Glutamatergic neuron (in vitro differentiated cells): Measurements from ENCODE around the gene ZMIZ1. TPM values are rescaled to one million over a fixed set of nuclear protein-coding genes. Genes with fewer than 3 reads are reported as not detected.
A peak's percentile ranks its signal among the peaks of the same experiment; 100 is the strongest.

Experiments used
- DNase-seq: peaks from one replicate; pipeline ENCODE4 v3.0.0; 2022
- H3K27ac Mint-ChIP-seq: one replicate; pipeline ENCODE4 v1.8.0; 2020; ENCODE audit warnings: mild to moderate bottlenecking, mixed read lengths, inconsistent platforms; ENCODE audit not compliant: unreplicated experiment
- H3K27me3 Mint-ChIP-seq: one replicate; pipeline ENCODE4 v1.8.0; 2020; ENCODE audit warnings: mild to moderate bottlenecking, moderate library complexity, mixed read lengths, inconsistent platforms; ENCODE audit not compliant: unreplicated experiment
- H3K36me3 Mint-ChIP-seq: one replicate; pipeline ENCODE4 v1.8.0; 2020; ENCODE audit warnings: mild to moderate bottlenecking, mixed read lengths, inconsistent platforms; ENCODE audit not compliant: unreplicated experiment
- H3K4me1 Mint-ChIP-seq: one replicate; pipeline ENCODE4 v1.8.0; 2020; ENCODE audit warnings: mild to moderate bottlenecking, low read depth, mixed read lengths, inconsistent platforms; ENCODE audit not compliant: unreplicated experiment
- H3K4me3 Mint-ChIP-seq: one replicate; pipeline ENCODE4 v1.8.0; 2020; ENCODE audit warnings: mild to moderate bottlenecking, mixed read lengths, inconsistent platforms; ENCODE audit not compliant: unreplicated experiment
- H3K9me3 Mint-ChIP-seq: one replicate; pipeline ENCODE4 v1.8.0; 2020; ENCODE audit warnings: mild to moderate bottlenecking, moderate library complexity, mixed read lengths, inconsistent platforms; ENCODE audit not compliant: unreplicated experiment
- CTCF ChIP-seq: fragments of 200-600 bp; sonication (generic); IDR thresholded peaks from one replicate; pipeline ENCODE4 v1.5.0; 2021; ENCODE audit not compliant: partially characterized antibody, unreplicated experiment
- total RNA-seq: library from RNA; stranded (reverse); fragmentation: NEBNext Ultra II Directional; extraction: Animal tissue kit (Norgen Biotek cat#: 25700); gene quantifications from one replicate; pipeline ENCODE4 v1.2.1, GENCODE V29; 2021; ENCODE audit not compliant: unreplicated experiment

Gene ZMIZ1
- total RNA-seq, 1 donor from 2014 or later = 230 TPM

GRCh38 chr10:79195091-79195923 lies 126.5 kb downstream of the ZMIZ1 start:
- H3K4me3 Mint-ChIP-seq = no peak overlapping the region
- peaks cover 13% of the 10 kb centered on the region for H3K27me3 Mint-ChIP-seq
- TF ChIP-seq CTCF = peak; percentile 98
- no peak overlapping the region for H3K27ac Mint-ChIP-seq
- H3K4me1 Mint-ChIP-seq = peaks cover 24% of the 10 kb centered on the region
- H3K9me3 Mint-ChIP-seq = peaks cover 16% of the 10 kb centered on the region
- no peaks in the 10 kb centered on the region for H3K36me3 Mint-ChIP-seq
- DNase-seq = peak; percentile 91

GRCh38 chr10:79196470-79197461 lies 128.0 kb downstream of the ZMIZ1 start:
- Mint-ChIP-seq H3K9me3 (peaks cover 14% of the 10 kb centered on the region), H3K27me3 (peaks cover 17% of the 10 kb centered on the region), H3K27ac (peak overlapping the region; percentile 68), H3K4me1 (peaks cover 23% of the 10 kb centered on the region), H3K4me3 (no peak overlapping the region), H3K36me3 (no peaks in the 10 kb centered on the region)
- peak; percentile 87 for DNase-seq
- TF ChIP-seq CTCF = peak; percentile 98

- H3K36me3 Mint-ChIP-seq = no peaks in the 10 kb centered on the region
- H3K9me3 Mint-ChIP-seq = peaks cover 12% of the 10 kb centered on the region
- peaks cover 18% of the 10 kb centered on the region for H3K4me1 Mint-ChIP-seq
- no peak for TF ChIP-seq CTCF
- H3K27me3 Mint-ChIP-seq = peaks cover 14% of the 10 kb centered on the region
- no peak overlapping the region for H3K27ac Mint-ChIP-seq
- no peak overlapping the region for H3K4me3 Mint-ChIP-seq
- no peak for DNase-seq
Measured at GRCh38 chr10:79197558-79197957, 128.8 kb downstream of the ZMIZ1 start.

- peaks cover 24% of the 10 kb centered on the region for H3K9me3 Mint-ChIP-seq
- no peaks in the 10 kb centered on the region for H3K36me3 Mint-ChIP-seq
Measured at GRCh38 chr10:79200346-79200745, 131.6 kb downstream of the ZMIZ1 start.

More at GRCh38 chr10:79200346-79200745, 131.6 kb downstream of the ZMIZ1 start:
- TF ChIP-seq CTCF = no peak
- H3K4me3 Mint-ChIP-seq = no peak overlapping the region
- DNase-seq = no peak
- no peak overlapping the region for H3K27ac Mint-ChIP-seq
- peaks cover 20% of the 10 kb centered on the region for H3K4me1 Mint-ChIP-seq
- H3K27me3 Mint-ChIP-seq = peaks cover 24% of the 10 kb centered on the region
